Measurements from ENCODE around the gene KCNK6.

KCNK6 gene

GRCh38 chr19:38276942-38277517 lies 42.6 kb upstream of the KCNK6 start:
- no peak overlapping the region for H2BK120ac ChIP-seq (ENCODE audit: low read depth, low read length)
- no peak overlapping the region for H3K18ac ChIP-seq (ENCODE audit: low read length)
- no peak overlapping the region for H4K91ac ChIP-seq (ENCODE audit: low read depth, low read length, poor library complexity)
- H3K14ac ChIP-seq (ENCODE audit: low read length) = no peak overlapping the region
- H2BK5ac ChIP-seq (ENCODE audit: low read length) = no peak overlapping the region
- H2BK12ac ChIP-seq (ENCODE audit: low read length) = no peak overlapping the region
- H2AFZ ChIP-seq (ENCODE audit: low read length) = no peak overlapping the region
- no peak for DNase-seq (ENCODE audit: low spot score)
- peaks cover 3 to 16% of the 10 kb centered on the region in 2 donors for H3K4me1 ChIP-seq (ENCODE audit: control insufficient read depth in 2 of 2, insufficient read depth in 1 of 2, low read depth in 1 of 2, low read length in 2 of 2)
- H2AK5ac ChIP-seq (ENCODE audit: low read depth, low read length) = no peak overlapping the region
- H3K9ac ChIP-seq (ENCODE audit: low read depth, low read length, poor library complexity) = no peak overlapping the region
- no peak overlapping the region for H3K4me3 ChIP-seq (ENCODE audit: low read length in 2 of 2)
- no CpG with 5 or more reads among the region's 7 CpGs for WGBS, 2 donors (ENCODE audit: extremely low coverage in 2 of 2, insufficient read length in 2 of 2, insufficient replicate concordance in 1 of 2)
- no peak overlapping the region for H2BK15ac ChIP-seq (ENCODE audit: low read length)
- H3K36me3 ChIP-seq (replicated peaks in 1 of 2; ENCODE audit: control insufficient read depth in 2 of 2, insufficient read depth in 2 of 2, low read length in 2 of 2) = no peaks in the 10 kb centered on the region
- no peak overlapping the region for H3K27ac ChIP-seq (replicated peaks; ENCODE audit: low read length)
- no peak overlapping the region for H3K4ac ChIP-seq (ENCODE audit: low read length)
- H4K8ac ChIP-seq (ENCODE audit: low read depth, low read length) = no peak overlapping the region
- H3K27me3 ChIP-seq (ENCODE audit: control insufficient read depth in 3 of 3, insufficient read depth in 3 of 3, low read depth in 1 of 3, low read length in 3 of 3) = peaks cover 0 to 12% (median 0%) of the 10 kb centered on the region in 3 experiments
- H3K9me3 ChIP-seq (replicated peaks in 1 of 2; ENCODE audit: control insufficient read depth in 2 of 2, insufficient read depth in 1 of 2, low read depth in 1 of 2, low read length in 2 of 2) = no peaks in the 10 kb centered on the region
- no peaks in the 10 kb centered on the region for H3K79me1 ChIP-seq (ENCODE audit: low read depth, low read length)
- no peak overlapping the region for H3K4me2 ChIP-seq (ENCODE audit: insufficient read depth, low read length, poor library complexity, severe bottlenecking)
- no peak overlapping the region for H3K23ac ChIP-seq (ENCODE audit: low read depth, low read length, poor library complexity)

DNA sequence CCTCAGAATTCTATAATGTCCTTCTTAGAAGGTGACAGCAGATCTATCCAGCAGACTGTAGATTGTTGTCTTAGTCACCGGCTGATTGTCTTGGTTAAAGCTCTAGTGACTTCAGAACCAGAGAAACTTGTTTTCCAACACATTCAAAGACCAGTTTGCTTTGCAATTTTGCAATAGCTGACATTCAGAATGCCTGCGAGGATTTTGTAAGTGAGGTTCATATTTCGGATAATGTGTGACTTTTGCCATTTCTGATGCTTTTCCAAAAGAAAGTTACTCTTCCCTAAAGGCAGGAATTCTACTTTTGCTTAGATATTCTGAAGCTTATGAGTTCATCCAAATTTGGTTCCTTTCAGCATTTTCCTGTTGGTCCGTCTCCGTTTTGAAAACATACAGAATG lies 42.1 kb upstream of the KCNK6 start:
- no peak overlapping the region for H2BK15ac ChIP-seq (ENCODE audit: low read length)
- no peak overlapping the region for H2AK5ac ChIP-seq (ENCODE audit: low read depth, low read length)
- H3K14ac ChIP-seq (ENCODE audit: low read length) = no peak overlapping the region
- no peak overlapping the region for H3K4ac ChIP-seq (ENCODE audit: low read length)
- no peak overlapping the region for H3K9ac ChIP-seq (ENCODE audit: low read depth, low read length, poor library complexity)
- no peak overlapping the region for H2BK5ac ChIP-seq (ENCODE audit: low read length)
- peaks cover 3 to 16% of the 10 kb centered on the region in 2 donors for H3K4me1 ChIP-seq (ENCODE audit: control insufficient read depth in 2 of 2, insufficient read depth in 1 of 2, low read depth in 1 of 2, low read length in 2 of 2)
- H3K36me3 ChIP-seq (replicated peaks in 1 of 2; ENCODE audit: control insufficient read depth in 2 of 2, insufficient read depth in 2 of 2, low read length in 2 of 2) = no peaks in the 10 kb centered on the region
- H3K4me2 ChIP-seq (ENCODE audit: insufficient read depth, low read length, poor library complexity, severe bottlenecking) = no peak overlapping the region
- no peak for DNase-seq (ENCODE audit: low spot score)
- H3K23ac ChIP-seq (ENCODE audit: low read depth, low read length, poor library complexity) = no peak overlapping the region
- H2BK12ac ChIP-seq (ENCODE audit: low read length) = no peak overlapping the region
- H3K18ac ChIP-seq (ENCODE audit: low read length) = no peak overlapping the region
- no peak overlapping the region for H3K27ac ChIP-seq (replicated peaks; ENCODE audit: low read length)
- H2AFZ ChIP-seq (ENCODE audit: low read length) = no peak overlapping the region
- H3K4me3 ChIP-seq (ENCODE audit: low read length in 2 of 2) = no peak overlapping the region
- no peaks in the 10 kb centered on the region for H3K9me3 ChIP-seq (replicated peaks in 1 of 2; ENCODE audit: control insufficient read depth in 2 of 2, insufficient read depth in 1 of 2, low read depth in 1 of 2, low read length in 2 of 2)
- peaks cover 0 to 12% (median 0%) of the 10 kb centered on the region in 3 experiments for H3K27me3 ChIP-seq (ENCODE audit: control insufficient read depth in 3 of 3, insufficient read depth in 3 of 3, low read depth in 1 of 3, low read length in 3 of 3)
- no peak overlapping the region for H2BK120ac ChIP-seq (ENCODE audit: low read depth, low read length)
- H4K91ac ChIP-seq (ENCODE audit: low read depth, low read length, poor library complexity) = no peak overlapping the region
- H4K8ac ChIP-seq (ENCODE audit: low read depth, low read length) = no peak overlapping the region
- no peaks in the 10 kb centered on the region for H3K79me1 ChIP-seq (ENCODE audit: low read depth, low read length)
- whole genome bisulfite sequencing, 2 donors (ENCODE audit: extremely low coverage in 2 of 2, insufficient read length in 2 of 2, insufficient replicate concordance in 1 of 2) = no CpG with 5 or more reads among the region's 5 CpGs

DNA sequence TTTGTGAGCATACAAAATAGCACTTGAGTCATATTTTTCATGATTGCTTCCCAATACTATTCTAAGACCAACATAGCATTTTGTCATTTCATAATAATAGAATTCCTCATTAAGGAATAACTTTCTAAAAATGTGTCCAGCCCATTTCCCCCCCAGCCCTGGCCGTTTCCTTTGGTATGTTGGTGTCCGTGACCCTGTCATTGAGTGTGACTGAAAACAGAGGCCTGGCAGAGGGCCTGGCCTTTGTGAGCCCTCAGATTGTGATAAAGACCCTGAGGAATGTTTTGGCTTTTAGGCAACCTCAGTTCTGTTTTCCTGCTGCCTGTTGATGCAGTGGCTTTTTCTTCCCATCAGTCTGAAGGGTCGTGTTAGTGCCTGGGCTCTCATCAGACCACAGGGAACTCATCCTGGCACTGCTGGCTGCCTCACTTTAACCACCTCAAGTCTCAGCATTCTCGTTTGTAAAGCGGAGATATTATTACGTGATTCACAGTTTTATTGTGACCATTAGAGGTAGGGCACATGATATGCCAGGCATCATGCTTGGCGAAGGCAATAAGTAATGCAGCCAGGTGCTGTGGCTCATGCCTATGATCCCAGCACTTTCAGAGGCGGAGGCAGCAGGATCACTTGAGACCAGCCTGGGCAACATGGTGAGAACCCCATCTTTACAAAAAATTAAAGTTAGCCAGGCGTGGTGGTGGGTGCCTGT lies 41.5 kb upstream of the KCNK6 start:
- Histone ChIP-seq H3K4ac (ENCODE audit: low read length) (no peak overlapping the region), H2BK12ac (ENCODE audit: low read length) (no peak overlapping the region), H3K4me2 (ENCODE audit: insufficient read depth, low read length, poor library complexity, severe bottlenecking) (no peak overlapping the region), H2BK5ac (ENCODE audit: low read length) (no peak overlapping the region), H2BK15ac (ENCODE audit: low read length) (no peak overlapping the region), H4K91ac (ENCODE audit: low read depth, low read length, poor library complexity) (no peak overlapping the region), H2BK120ac (ENCODE audit: low read depth, low read length) (no peak overlapping the region), H4K8ac (ENCODE audit: low read depth, low read length) (no peak overlapping the region), H2AK5ac (ENCODE audit: low read depth, low read length) (no peak overlapping the region), H3K4me1 (ENCODE audit: control insufficient read depth in 2 of 2, insufficient read depth in 1 of 2, low read depth in 1 of 2, low read length in 2 of 2) (peaks cover 3 to 16% of the 10 kb centered on the region in 2 donors), H3K27me3 (ENCODE audit: control insufficient read depth in 3 of 3, insufficient read depth in 3 of 3, low read depth in 1 of 3, low read length in 3 of 3) (peaks cover 0 to 12% (median 0%) of the 10 kb centered on the region in 3 experiments), H3K27ac (replicated peaks; ENCODE audit: low read length) (no peak overlapping the region), H3K4me3 (ENCODE audit: low read length in 2 of 2) (no peak overlapping the region), H3K9ac (ENCODE audit: low read depth, low read length, poor library complexity) (no peak overlapping the region), H3K79me1 (ENCODE audit: low read depth, low read length) (no peaks in the 10 kb centered on the region), H3K9me3 (replicated peaks in 1 of 2; ENCODE audit: control insufficient read depth in 2 of 2, insufficient read depth in 1 of 2, low read depth in 1 of 2, low read length in 2 of 2) (no peaks in the 10 kb centered on the region), H3K14ac (ENCODE audit: low read length) (no peak overlapping the region), H3K18ac (ENCODE audit: low read length) (no peak overlapping the region), H2AFZ (ENCODE audit: low read length) (no peak overlapping the region), H3K36me3 (replicated peaks in 1 of 2; ENCODE audit: control insufficient read depth in 2 of 2, insufficient read depth in 2 of 2, low read length in 2 of 2) (no peaks in the 10 kb centered on the region), H3K23ac (ENCODE audit: low read depth, low read length, poor library complexity) (no peak overlapping the region)
- WGBS, 2 donors (ENCODE audit: extremely low coverage in 2 of 2, insufficient read length in 2 of 2, insufficient replicate concordance in 1 of 2) = no CpG with 5 or more reads among the region's 9 CpGs
- no peak for DNase-seq (ENCODE audit: low spot score)

DNA sequence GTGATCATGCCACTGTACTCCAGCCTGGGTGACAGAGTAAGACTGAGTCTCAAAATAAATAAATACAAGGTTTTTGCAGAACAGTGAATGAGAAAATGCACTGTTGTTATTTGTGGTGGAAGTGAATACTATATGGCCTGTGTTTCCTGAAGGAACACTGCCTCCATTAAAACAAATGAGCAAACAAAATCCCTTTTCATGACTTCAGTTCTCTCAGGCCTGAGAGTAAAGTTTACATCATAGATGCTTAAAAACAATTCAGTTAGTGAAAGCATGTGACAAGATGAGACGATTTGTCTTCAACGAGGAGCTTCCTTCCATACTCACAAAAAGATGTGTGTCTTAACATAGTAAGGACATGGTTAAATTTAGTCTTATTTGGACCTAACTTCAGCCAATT lies 40.9 kb upstream of the KCNK6 start:
- Histone ChIP-seq H4K91ac (ENCODE audit: low read depth, low read length, poor library complexity) (no peak overlapping the region), H3K18ac (ENCODE audit: low read length) (no peak overlapping the region), H2BK5ac (ENCODE audit: low read length) (no peak overlapping the region), H2BK15ac (ENCODE audit: low read length) (no peak overlapping the region), H3K36me3 (replicated peaks in 1 of 2; ENCODE audit: control insufficient read depth in 2 of 2, insufficient read depth in 2 of 2, low read length in 2 of 2) (no peaks in the 10 kb centered on the region), H3K4me1 (ENCODE audit: control insufficient read depth in 2 of 2, insufficient read depth in 1 of 2, low read depth in 1 of 2, low read length in 2 of 2) (peaks cover 3 to 16% of the 10 kb centered on the region in 2 donors), H3K23ac (ENCODE audit: low read depth, low read length, poor library complexity) (no peak overlapping the region), H2BK120ac (ENCODE audit: low read depth, low read length) (no peak overlapping the region), H3K4me2 (ENCODE audit: insufficient read depth, low read length, poor library complexity, severe bottlenecking) (no peak overlapping the region), H3K9ac (ENCODE audit: low read depth, low read length, poor library complexity) (no peak overlapping the region), H2BK12ac (ENCODE audit: low read length) (no peak overlapping the region), H2AFZ (ENCODE audit: low read length) (no peak overlapping the region), H3K27ac (replicated peaks; ENCODE audit: low read length) (no peak overlapping the region), H3K14ac (ENCODE audit: low read length) (no peak overlapping the region), H3K9me3 (replicated peaks in 1 of 2; ENCODE audit: control insufficient read depth in 2 of 2, insufficient read depth in 1 of 2, low read depth in 1 of 2, low read length in 2 of 2) (no peaks in the 10 kb centered on the region), H3K79me1 (ENCODE audit: low read depth, low read length) (no peaks in the 10 kb centered on the region), H3K27me3 (ENCODE audit: control insufficient read depth in 3 of 3, insufficient read depth in 3 of 3, low read depth in 1 of 3, low read length in 3 of 3) (peaks cover 0 to 6% (median 0%) of the 10 kb centered on the region in 3 experiments), H3K4me3 (ENCODE audit: low read length in 2 of 2) (no peak overlapping the region), H3K4ac (ENCODE audit: low read length) (no peak overlapping the region), H4K8ac (ENCODE audit: low read depth, low read length) (no peak overlapping the region), H2AK5ac (ENCODE audit: low read depth, low read length) (no peak overlapping the region)
- no CpG with 5 or more reads among the region's 2 CpGs for WGBS, 2 donors (ENCODE audit: extremely low coverage in 2 of 2, insufficient read length in 2 of 2, insufficient replicate concordance in 1 of 2)
- DNase-seq (ENCODE audit: low spot score) = no peak
